Cortex of kidney (tissue), 1 donor: Measurements from ENCODE around the gene CLEC4F.

Source experiments
- DNase-seq: peaks from one replicate; lab custom pipeline; 2025; lab: John Stamatoyannopoulos, UW

CLEC4F gene

GRCh38 chr2:70820499-70820898, at the start of gene CLEC4F:
CLEC4F (minus strand) TSS chr2:70820599; CDS start chr2:70820523, 76 bp downstream.
- DNase-seq: no peak

GRCh38 chr2:70868970-70869369, 48.6 kb upstream of the CLEC4F start:
- no peak for DNase-seq

GRCh38 chr2:70861777-70862625, 41.6 kb upstream of the CLEC4F start:
- DNase-seq: no peak

- DNase-seq: no peak
Observed at GRCh38 chr2:70855667-70856066, 35.3 kb upstream of the CLEC4F start.

- DNase-seq: no peak
Observed at GRCh38 chr2:70854411-70854810, 34.0 kb upstream of the CLEC4F start.

- DNase-seq: no peak
Observed at GRCh38 chr2:70852824-70853223, 32.4 kb upstream of the CLEC4F start.

- DNase-seq: no peak
Observed at GRCh38 chr2:70851704-70852103, 31.3 kb upstream of the CLEC4F start.

- DNase-seq: no peak
Observed at GRCh38 chr2:70850925-70851324, 30.5 kb upstream of the CLEC4F start.

- no peak for DNase-seq
Observed at GRCh38 chr2:70842401-70842800, 22.0 kb upstream of the CLEC4F start.

GRCh38 chr2:70837980-70838925, 17.9 kb upstream of the CLEC4F start:
- no peak for DNase-seq

GRCh38 chr2:70835643-70836042, 15.2 kb upstream of the CLEC4F start, which contains the start of gene CD207:
CD207 (minus strand) TSS chr2:70835816; CDS start chr2:70835776, 40 bp downstream.
- no peak for DNase-seq

GRCh38 chr2:70834881-70835280, 14.5 kb upstream of the CLEC4F start:
- no peak for DNase-seq

- no peak for DNase-seq
Observed at GRCh38 chr2:70834106-70834505, 13.7 kb upstream of the CLEC4F start.

GRCh38 chr2:70833246-70833645, 12.8 kb upstream of the CLEC4F start:
- no peak for DNase-seq

- DNase-seq: no peak
Observed at GRCh38 chr2:70832386-70832785, 12.0 kb upstream of the CLEC4F start.

- DNase-seq: no peak
Observed at GRCh38 chr2:70831861-70832260, 11.5 kb upstream of the CLEC4F start.

- DNase-seq: no peak
Observed at GRCh38 chr2:70830366-70830765, 10.0 kb upstream of the CLEC4F start.

- DNase-seq: no peak
Observed at GRCh38 chr2:70829916-70830315, 9.5 kb upstream of the CLEC4F start.

GRCh38 chr2:70828914-70829824, 8.8 kb upstream of the CLEC4F start:
- no peak for DNase-seq

- no peak for DNase-seq
Observed at GRCh38 chr2:70828115-70828514, 7.7 kb upstream of the CLEC4F start.

- DNase-seq: no peak
Observed at GRCh38 chr2:70827388-70827787, 7.0 kb upstream of the CLEC4F start.
